ENCODE data around the gene IRAG1.
"Not testable (repeated sequence)": the region's sequence is repeated elsewhere in the genome, so short reads cannot be mapped to it uniquely, and the experiment has no call there.

IRAG1 gene

GRCh38 chr11:10683429-10683828 is 10.1 kb downstream of the IRAG1 start:
- H3K4me1 ChIP-seq (ENCODE audit: low read depth, poor library complexity, severe bottlenecking) = no peaks in the 10 kb centered on the region
- no peaks in the 10 kb centered on the region for H3K36me3 ChIP-seq (ENCODE audit: insufficient read depth)

DNA sequence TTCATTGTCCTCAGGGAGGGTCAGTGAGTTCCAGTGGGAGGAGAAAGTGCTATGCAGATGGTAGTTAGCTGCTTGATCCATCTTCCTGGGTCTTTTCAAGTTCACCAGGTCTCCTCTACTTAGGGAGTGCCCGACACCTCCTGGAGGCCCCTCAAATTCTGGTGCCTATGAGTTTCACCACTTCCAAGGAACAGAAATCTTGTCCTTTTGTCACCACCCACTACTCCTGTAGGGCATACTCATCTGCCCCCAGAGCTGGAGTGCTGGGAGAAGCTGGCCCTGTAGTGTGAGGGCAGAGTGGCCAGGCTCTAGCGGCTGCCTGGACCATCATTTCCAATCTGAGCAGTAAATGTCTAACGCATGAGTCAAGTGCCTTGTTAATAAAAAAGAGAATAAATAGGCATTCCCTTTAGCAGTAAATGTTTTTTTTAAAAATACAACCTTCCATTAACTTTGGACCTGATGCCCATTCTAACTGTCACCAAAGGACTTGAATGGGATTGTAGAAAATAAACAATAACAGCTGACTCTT is 12.5 kb downstream of the IRAG1 start:
- H3K79me2 ChIP-seq (ENCODE audit: insufficient read depth, low read depth) = no peaks in the 10 kb centered on the region
- no peaks in the 10 kb centered on the region for H4K20me1 ChIP-seq (ENCODE audit: insufficient read depth)
- no peaks in the 10 kb centered on the region for H3K4me1 ChIP-seq (ENCODE audit: low read depth, poor library complexity, severe bottlenecking)
- no peaks in the 10 kb centered on the region for H3K27me3 ChIP-seq (ENCODE audit: insufficient read depth, low read depth)
- H2AFZ ChIP-seq (ENCODE audit: low read depth) = no peak overlapping the region
- H3K27ac ChIP-seq = no peak overlapping the region
- TF ChIP-seq, protein P1, sequence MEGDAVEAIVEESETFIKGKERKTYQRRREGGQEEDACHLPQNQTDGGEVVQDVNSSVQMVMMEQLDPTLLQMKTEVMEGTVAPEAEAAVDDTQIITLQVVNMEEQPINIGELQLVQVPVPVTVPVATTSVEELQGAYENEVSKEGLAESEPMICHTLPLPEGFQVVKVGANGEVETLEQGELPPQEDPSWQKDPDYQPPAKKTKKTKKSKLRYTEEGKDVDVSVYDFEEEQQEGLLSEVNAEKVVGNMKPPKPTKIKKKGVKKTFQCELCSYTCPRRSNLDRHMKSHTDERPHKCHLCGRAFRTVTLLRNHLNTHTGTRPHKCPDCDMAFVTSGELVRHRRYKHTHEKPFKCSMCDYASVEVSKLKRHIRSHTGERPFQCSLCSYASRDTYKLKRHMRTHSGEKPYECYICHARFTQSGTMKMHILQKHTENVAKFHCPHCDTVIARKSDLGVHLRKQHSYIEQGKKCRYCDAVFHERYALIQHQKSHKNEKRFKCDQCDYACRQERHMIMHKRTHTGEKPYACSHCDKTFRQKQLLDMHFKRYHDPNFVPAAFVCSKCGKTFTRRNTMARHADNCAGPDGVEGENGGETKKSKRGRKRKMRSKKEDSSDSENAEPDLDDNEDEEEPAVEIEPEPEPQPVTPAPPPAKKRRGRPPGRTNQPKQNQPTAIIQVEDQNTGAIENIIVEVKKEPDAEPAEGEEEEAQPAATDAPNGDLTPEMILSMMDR (conservative IDR thresholded peaks at IDR 0.05; ENCODE audit: low read depth, low read length) = no peak
- H3K9ac ChIP-seq = no peak overlapping the region
- no peak overlapping the region for H3K4me3 ChIP-seq (IDR thresholded peaks at IDR 0.05; ENCODE audit: insufficient read depth, low read depth, low read length)
- no peak overlapping the region for H3K4me2 ChIP-seq
- no peaks in the 10 kb centered on the region for H3K36me3 ChIP-seq (ENCODE audit: insufficient read depth)

More at GRCh38 chr11:10683429-10683828, 10.1 kb downstream of the IRAG1 start:
- TF ChIP-seq, protein P1 (conservative IDR thresholded peaks at IDR 0.05; ENCODE audit: low read depth, low read length) = no peak
- no peaks in the 10 kb centered on the region for H3K27me3 ChIP-seq (ENCODE audit: insufficient read depth, low read depth)
- no peak overlapping the region for H3K4me3 ChIP-seq (IDR thresholded peaks at IDR 0.05; ENCODE audit: insufficient read depth, low read depth, low read length)
- H3K27ac ChIP-seq = no peak overlapping the region
- H3K79me2 ChIP-seq (ENCODE audit: insufficient read depth, low read depth) = no peaks in the 10 kb centered on the region
- no peak overlapping the region for H3K4me2 ChIP-seq
- no peak overlapping the region for H2AFZ ChIP-seq (ENCODE audit: low read depth)
- H4K20me1 ChIP-seq (ENCODE audit: insufficient read depth) = no peaks in the 10 kb centered on the region
- H3K9ac ChIP-seq = no peak overlapping the region

- not testable (repeated sequence) for H4K20me1 ChIP-seq (ENCODE audit: insufficient read depth); H3K27ac ChIP-seq; H3K9ac ChIP-seq; H3K4me2 ChIP-seq; H3K4me3 ChIP-seq (IDR thresholded peaks at IDR 0.05; ENCODE audit: insufficient read depth, low read depth, low read length); H3K36me3 ChIP-seq (ENCODE audit: insufficient read depth); H2AFZ ChIP-seq (ENCODE audit: low read depth); H3K4me1 ChIP-seq (ENCODE audit: low read depth, poor library complexity, severe bottlenecking); H3K27me3 ChIP-seq (ENCODE audit: insufficient read depth, low read depth); H3K79me2 ChIP-seq (ENCODE audit: insufficient read depth, low read depth)
Observed at GRCh38 chr11:10680279-10680678, 13.3 kb downstream of the IRAG1 start.

GRCh38 chr11:10679644-10680043 is 13.9 kb downstream of the IRAG1 start:
- H3K4me2 ChIP-seq = no peak overlapping the region
- no peak overlapping the region for H2AFZ ChIP-seq (ENCODE audit: low read depth)
- H3K27ac ChIP-seq = no peak overlapping the region
- TF ChIP-seq, protein P1 (conservative IDR thresholded peaks at IDR 0.05; ENCODE audit: low read depth, low read length) = no peak
- no peaks in the 10 kb centered on the region for H3K79me2 ChIP-seq (ENCODE audit: insufficient read depth, low read depth)
- no peaks in the 10 kb centered on the region for H3K36me3 ChIP-seq (ENCODE audit: insufficient read depth)
- H3K27me3 ChIP-seq (ENCODE audit: insufficient read depth, low read depth) = no peaks in the 10 kb centered on the region
- H3K9ac ChIP-seq = no peak overlapping the region
- no peaks in the 10 kb centered on the region for H3K4me1 ChIP-seq (ENCODE audit: low read depth, poor library complexity, severe bottlenecking)
- no peaks in the 10 kb centered on the region for H4K20me1 ChIP-seq (ENCODE audit: insufficient read depth)
- H3K4me3 ChIP-seq (IDR thresholded peaks at IDR 0.05; ENCODE audit: insufficient read depth, low read depth, low read length) = no peak overlapping the region

- TF ChIP-seq, protein P1 (conservative IDR thresholded peaks at IDR 0.05; ENCODE audit: low read depth, low read length) = no peak
- no peak overlapping the region for H3K27ac ChIP-seq
- H3K4me1 ChIP-seq (ENCODE audit: low read depth, poor library complexity, severe bottlenecking) = no peaks in the 10 kb centered on the region
- no peaks in the 10 kb centered on the region for H4K20me1 ChIP-seq (ENCODE audit: insufficient read depth)
- no peak overlapping the region for H3K9ac ChIP-seq
- H3K27me3 ChIP-seq (ENCODE audit: insufficient read depth, low read depth) = no peaks in the 10 kb centered on the region
- H3K79me2 ChIP-seq (ENCODE audit: insufficient read depth, low read depth) = no peaks in the 10 kb centered on the region
- no peaks in the 10 kb centered on the region for H3K36me3 ChIP-seq (ENCODE audit: insufficient read depth)
- no peak overlapping the region for H3K4me3 ChIP-seq (IDR thresholded peaks at IDR 0.05; ENCODE audit: insufficient read depth, low read depth, low read length)
- H3K4me2 ChIP-seq = no peak overlapping the region
- H2AFZ ChIP-seq (ENCODE audit: low read depth) = no peak overlapping the region
Observed at GRCh38 chr11:10678101-10678500, 15.5 kb downstream of the IRAG1 start.

All from KMS-11 (cell line).